ENCODE results near the gene TENM4.

DNA sequence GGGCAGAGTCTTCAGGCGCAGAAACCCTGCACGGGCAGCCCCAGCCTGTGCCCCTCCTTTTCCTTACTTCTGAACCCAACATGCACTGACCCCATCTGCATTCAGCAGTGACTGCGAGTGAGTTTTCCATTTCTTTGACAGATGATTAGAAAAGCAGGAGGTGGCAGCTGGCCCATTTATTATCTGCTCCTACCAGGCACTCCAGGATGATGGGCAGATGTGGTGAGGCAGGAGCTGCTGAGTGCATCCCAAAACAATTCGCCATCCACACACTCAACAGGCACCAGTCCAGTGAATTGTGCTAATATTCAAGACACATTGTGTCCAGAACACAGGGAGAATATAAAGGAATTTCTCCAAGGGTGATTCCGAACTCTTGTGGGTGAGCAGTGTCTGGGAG lies 208.5 kb downstream of the TENM4 start:
- TF ChIP-seq POLR2A (IDR thresholded peaks at IDR 0.05), result no peak
- TF ChIP-seq, protein P1, sequence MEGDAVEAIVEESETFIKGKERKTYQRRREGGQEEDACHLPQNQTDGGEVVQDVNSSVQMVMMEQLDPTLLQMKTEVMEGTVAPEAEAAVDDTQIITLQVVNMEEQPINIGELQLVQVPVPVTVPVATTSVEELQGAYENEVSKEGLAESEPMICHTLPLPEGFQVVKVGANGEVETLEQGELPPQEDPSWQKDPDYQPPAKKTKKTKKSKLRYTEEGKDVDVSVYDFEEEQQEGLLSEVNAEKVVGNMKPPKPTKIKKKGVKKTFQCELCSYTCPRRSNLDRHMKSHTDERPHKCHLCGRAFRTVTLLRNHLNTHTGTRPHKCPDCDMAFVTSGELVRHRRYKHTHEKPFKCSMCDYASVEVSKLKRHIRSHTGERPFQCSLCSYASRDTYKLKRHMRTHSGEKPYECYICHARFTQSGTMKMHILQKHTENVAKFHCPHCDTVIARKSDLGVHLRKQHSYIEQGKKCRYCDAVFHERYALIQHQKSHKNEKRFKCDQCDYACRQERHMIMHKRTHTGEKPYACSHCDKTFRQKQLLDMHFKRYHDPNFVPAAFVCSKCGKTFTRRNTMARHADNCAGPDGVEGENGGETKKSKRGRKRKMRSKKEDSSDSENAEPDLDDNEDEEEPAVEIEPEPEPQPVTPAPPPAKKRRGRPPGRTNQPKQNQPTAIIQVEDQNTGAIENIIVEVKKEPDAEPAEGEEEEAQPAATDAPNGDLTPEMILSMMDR (IDR thresholded peaks at IDR 0.05), result no peak

All from uterus (tissue), 2 donors.